Ramos (cell line): ENCODE data around the gene XK.
"Not testable (repeated sequence)": the region's sequence is repeated elsewhere in the genome, so short reads cannot be mapped to it uniquely, and the experiment has no call there.

ENCODE experiments used
- in situ Hi-C: fragments of 300-500 bp; cut with MboI; formaldehyde crosslinking; loops from one replicate; pipeline ENCODE4 v1.14.3; 2022; ENCODE audit warnings: low sequenced_read_pairs; ENCODE audit not compliant: unreplicated experiment

The XK gene, protein sequence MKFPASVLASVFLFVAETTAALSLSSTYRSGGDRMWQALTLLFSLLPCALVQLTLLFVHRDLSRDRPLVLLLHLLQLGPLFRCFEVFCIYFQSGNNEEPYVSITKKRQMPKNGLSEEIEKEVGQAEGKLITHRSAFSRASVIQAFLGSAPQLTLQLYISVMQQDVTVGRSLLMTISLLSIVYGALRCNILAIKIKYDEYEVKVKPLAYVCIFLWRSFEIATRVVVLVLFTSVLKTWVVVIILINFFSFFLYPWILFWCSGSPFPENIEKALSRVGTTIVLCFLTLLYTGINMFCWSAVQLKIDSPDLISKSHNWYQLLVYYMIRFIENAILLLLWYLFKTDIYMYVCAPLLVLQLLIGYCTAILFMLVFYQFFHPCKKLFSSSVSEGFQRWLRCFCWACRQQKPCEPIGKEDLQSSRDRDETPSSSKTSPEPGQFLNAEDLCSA

DNA sequence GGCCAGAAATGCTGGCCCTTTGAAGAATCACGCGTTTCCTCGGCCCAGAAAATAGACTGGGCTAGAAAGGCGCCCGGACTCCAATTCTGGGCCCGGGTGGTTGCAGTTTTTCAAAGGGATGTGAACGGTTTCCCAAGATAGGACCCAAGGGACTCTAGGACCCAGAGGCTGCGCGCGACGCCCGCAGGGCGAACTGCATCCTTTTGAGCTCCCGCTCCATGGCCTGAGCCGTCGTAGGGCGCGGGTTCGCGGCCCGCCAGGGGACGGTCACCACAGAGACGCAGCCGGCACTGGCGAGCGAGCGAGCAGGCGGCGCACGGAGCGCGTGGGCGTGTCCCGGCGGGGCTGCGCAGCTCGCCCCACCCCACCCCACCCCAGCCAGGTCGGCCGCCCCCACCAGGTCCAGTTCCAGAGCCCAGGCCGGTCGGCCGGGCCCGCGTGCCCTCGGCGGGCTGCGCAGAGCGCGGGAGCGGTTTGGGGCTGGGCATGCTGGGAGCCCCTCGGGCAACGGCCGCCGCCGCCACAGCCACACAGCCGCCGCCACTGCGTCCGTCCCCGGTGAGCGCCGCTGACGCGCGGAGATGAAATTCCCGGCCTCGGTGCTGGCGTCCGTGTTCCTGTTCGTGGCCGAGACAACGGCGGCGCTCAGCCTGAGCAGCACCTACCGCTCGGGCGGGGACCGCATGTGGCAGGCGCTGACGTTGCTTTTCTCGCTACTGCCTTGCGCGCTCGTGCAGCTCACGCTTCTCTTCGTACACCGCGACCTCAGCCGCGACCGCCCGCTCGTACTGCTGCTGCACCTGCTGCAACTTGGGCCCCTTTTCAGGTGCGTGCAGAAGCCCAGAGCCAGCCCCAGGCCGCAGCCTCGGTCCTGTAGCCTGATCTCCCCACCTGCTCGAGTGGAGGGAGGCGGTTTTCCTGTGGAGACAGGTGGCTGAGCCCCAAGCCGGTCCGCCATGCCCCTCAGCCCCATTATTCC is at the start of gene XK:
TSS of gene XK (plus strand) at position 411 of the 979 bp plus-strand sequence. CDS start at position 582, 171 bp downstream.
- in situ Hi-C loops = no loop called here

DNA sequence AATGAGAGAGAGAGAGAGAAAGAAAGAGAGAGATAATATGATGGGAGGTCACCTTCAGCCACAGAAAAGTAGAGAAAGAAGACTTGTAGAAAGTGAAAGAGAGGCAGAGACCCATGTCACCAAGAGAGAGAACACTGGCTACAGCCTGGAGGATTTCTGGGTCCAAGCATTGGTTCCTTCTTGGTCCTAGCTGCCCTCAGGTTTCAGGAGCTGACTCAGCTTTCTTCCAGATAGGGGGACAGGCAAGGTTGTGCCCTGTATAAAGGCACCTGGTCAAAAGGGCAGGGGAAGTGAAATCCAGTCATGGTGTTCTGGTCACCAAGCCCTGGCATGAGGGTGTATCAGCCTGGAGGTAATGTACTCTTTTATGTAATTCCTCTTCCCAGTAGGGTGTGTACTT is 47.5 kb upstream of the XK start:
- in situ Hi-C loops = no loop called here

DNA sequence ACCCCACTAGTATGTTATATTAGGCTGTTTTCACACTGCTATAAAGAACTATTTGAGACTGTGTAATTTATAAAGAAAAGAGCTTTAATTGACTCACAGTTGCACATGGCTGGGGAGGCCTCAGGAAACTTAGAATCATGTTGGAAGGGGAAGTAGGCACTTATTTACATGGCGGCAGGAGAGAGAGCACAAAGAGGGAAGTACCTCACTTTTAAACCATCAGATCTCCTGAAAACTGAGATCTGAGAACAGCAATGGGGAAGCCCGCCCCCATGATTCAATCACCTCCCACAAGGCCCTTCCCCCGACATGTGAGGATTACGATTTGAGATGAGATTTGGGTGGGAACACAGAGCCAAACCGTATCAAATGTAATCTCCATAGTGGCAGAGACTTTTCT is 45.4 kb upstream of the XK start:
- in situ Hi-C loops = no loop called here

DNA sequence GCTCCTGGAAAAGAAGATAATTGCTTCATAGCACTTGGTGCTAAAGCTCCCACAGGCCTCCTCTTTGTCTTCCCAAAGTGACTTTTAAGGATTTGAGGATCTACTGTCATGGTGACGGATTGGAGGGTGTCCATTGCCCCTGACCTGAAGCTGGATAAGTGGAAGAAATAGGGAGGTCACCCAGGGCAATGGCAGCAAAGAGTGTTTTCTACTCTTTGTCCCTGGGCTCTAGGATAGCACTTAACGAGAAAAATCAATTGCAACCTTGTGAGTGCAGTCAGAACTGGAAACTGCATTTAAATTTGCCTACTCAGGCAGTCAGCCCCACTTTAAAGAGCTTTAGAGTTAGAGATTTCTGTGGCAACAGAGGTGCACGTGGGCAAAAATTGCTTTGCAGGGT is 43.7 kb upstream of the XK start:
- in situ Hi-C loops = no loop called here

DNA sequence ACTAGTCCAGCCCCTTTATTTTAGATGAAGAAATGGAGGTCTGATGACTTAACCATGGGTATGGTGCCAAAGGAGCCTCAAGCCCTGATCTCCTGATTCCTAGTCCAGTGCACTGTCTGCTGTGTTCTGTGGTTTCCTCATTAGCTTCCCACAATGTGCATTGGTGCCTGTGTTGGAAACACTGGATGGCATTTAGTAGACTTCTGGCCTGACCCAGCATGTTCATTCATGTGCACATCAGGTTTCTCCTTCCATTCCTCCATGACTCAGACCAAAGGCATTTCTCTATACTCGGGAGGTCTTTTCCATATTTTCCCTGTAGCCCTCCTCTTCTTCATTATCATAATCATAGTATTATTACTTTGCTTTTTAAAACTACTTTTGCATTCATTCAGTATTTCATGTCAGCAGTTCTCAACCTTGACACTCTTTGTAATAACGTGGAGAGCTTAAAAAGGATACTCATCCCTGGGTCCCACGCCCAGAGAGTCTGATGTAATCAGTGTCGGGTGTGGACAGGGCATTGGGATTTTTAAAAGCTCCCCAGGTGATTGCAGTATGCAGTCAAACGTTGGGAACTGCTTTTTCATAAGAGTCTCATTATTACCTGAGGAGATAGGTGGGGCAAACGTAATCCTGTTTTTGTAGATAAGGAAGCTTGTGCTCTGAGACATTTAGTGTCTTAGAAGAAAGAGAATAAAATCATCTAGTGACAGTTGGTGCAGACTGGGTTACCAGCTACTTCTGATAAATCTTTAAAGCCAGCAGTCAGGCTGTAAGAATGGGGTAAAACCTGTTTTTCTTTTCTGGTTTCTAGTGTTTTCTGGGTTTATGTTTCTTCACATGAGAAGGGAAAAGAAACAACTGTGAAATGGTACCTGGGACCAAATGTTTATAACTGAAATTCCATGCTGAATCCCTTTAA is 40.9 kb upstream of the XK start:
- in situ Hi-C loops = no loop called here

DNA sequence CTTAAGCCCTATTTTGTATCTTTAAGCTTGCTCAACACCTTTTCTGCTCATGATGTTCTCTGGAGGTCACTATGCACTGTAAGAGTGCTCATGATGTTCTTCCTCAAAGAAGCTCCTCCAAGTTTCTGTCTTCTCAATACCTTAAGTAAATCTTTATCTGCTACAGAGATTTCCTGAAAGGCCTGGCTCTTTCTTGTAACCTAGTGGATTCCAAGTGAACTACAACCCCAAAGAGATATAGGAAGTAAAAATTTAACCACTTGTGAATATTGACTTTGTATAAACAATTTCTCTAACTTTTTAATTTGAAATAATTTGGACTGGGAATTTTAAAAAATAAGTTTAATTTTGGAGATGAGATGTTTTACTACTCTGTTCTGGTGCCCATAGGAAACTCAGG is 39.3 kb upstream of the XK start:
- in situ Hi-C loops = no loop called here

DNA sequence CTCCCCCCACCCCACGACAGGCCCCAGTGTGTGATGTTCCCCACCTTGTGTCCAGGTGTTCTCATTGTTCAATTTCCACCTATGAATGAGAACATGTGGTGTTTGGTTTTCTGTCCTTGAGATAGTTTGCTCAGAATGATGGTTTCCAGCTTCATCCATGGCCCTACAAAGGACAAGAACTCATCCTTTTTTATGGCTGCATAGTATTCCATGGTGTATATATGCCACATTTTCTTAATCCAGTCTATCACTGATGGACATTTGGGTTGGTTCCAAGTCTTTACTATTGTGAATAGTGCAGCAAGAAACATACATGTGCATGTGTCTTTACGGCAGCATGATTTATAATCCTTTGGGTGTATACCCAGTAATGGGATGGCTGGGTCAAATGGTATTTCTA is 34.7 kb upstream of the XK start:
- in situ Hi-C loops = not testable (repeated sequence)

DNA sequence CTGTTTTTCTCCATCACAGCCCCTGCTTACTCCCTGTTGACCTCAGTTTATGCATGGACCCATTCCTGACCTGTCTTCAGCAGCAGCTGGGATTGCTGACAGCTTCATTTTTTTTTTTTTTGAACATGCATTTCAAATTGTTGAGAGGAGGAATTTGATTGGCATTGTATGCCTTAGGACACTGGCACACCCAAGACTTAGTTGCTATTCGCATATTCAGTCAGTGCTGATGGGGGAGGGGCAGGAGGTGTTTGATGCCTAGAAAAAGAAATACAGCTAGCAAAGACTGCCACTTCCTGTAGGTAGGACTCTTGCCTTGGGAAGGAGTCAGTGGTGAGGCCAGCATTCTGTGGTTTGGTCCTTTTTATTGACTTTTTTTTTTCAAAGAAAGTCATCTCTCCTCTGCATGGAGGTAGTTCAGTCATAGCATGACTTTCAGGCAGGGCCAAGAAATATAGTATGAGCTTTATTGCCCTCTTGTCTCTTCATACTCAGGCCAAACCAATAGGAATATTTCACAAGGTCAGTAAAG is 33.6 kb upstream of the XK start:
- in situ Hi-C loops = no loop called here

DNA sequence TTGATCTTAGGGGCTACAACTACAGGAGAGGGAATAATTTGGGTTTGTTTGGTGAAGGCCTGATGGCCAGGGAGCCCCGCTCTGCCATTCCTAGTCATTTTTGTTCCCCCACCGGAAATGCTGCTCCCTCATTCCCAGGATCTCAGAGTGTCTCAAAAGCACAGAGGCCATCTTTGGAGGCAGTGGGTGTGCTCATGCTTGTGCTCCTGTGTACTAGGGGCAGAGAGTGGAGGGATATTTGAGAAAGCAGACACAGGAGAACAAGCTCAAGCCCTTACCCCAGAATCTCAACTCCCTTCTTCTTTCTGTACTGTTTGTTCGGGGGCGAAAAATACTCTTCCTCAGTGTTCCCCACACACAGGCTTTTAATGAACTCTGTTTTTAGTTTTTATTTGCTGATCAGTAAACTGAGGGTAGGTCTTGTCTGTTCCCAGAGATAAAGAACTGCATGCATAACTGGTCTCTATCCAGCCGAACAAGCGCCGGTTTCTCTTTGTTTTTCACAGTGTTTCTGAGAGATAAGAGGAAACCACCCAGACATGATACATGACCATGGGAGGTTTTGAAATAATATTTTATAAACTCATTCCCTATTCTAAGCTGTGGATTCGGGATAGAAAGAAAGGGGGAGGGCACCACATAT is 32.9 kb upstream of the XK start:
- in situ Hi-C loops = no loop called here

DNA sequence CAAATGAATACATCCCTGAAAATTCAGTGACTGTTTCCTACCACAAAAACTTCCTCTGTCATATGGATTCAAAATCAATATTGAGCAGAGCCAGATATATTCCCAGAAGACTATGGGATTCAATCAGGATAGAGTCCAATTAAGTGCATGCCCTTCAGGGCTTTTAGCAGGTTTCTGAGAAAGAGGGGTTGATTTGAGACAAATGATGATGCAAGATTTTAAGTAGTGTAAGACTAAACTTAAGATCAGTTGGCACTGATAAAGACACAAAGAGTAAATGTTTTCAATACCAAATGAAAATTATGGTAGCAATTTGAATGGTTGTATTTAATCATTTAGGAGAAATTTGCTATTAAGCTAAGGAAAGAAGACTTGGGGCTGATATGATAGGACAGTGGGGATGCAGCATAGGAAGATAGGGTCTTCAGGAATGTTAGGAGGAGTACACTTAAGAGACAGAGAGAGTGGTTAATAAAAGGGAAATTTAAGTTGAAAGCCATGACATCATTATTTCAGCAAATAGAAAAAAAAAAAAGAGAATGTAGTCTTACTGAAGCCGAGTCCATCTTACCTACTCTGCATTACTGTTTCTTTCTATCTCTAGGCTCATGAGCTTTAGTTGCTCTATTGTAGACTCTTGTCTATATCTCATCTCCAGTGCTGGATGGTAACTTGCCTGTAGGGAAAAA is 32.0 kb upstream of the XK start:
- in situ Hi-C loops = no loop called here

DNA sequence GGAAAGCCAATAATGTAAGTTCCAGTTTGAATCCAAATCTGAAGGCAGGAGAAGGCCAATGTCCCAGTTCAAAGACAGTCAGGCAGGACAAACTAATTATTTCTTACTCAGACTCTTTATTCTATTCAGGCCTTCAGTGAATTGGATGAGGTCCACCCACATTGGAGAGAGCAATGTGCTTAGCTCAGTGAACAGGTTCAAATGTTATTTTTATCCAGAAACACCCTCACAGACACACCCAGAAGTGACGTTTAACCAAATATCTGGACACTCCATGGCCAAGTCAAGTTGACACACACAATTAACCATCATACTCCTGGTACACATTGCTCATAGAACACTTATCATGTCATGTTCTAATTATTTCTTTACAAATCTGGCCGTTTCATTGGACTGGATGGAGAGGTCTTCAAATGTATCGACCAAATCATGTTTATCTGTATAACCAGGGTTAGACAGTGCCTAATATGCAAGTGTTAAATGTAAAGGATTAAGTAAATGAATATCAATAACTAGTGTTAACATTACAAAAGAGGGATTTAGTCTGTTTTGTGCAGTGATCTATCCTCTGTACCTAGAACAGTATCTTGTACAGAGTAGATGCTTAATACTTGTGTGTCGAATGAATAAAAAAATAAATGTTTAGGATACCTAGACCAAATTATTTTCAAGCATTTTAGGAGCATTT is 27.1 kb upstream of the XK start:
- in situ Hi-C loops = no loop called here

DNA sequence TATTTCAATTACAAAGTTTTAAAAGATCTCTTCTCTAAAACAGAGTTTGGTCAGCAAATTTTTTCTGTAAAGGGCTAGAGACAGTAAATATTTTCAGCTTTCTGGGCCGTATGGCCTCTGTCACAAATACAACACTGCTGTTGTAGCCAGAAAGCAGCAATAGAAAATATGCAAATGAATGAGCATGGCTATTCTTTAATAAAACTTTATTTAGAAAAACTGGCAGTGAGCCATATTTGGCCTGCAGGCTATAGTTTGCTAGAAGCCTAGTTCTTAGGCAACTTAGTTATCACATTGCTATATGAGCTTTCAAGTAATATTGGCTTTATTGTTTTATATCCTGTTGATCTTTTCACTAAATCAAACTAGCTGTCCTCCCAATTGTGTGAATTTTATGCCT is 26.5 kb upstream of the XK start:
- in situ Hi-C loops = no loop called here

DNA sequence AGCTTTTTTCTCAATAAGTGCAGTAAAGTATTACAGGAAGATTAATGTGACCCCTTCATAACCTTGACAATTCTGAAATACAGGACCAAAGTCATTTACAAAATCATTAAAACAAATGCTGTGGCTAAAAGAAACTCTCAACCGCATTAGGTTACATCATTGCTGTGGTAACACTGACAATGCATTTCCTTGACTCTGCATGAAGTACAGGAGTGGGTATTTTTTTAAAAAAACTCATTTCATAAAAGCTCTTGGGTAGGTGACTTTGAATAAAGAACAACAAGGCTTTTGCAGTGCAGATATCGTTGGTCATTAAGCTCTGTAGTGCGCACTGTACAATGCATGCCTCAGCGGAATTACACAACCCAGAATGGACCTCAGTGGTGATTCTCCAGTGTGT is 23.4 kb upstream of the XK start:
- in situ Hi-C loops = no loop called here

DNA sequence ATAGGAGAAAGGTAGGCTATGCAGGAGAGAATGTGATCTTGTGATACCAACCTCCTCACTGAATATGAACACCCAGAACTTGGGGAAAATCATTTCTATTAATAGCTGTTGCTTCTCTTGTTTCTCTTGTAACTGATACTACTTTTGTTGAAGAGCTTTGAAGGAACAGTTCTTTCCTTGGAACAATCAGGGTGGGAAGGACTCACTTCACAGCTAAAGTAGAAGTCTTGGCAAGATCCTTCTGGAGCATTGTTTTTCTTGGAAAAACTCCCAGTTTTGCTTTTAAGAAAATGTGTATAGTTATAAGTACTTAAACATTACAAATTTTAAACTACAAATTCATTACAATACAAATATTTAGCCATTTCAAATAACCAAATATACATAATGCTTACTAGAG is 19.1 kb upstream of the XK start:
- in situ Hi-C loops = no loop called here

DNA sequence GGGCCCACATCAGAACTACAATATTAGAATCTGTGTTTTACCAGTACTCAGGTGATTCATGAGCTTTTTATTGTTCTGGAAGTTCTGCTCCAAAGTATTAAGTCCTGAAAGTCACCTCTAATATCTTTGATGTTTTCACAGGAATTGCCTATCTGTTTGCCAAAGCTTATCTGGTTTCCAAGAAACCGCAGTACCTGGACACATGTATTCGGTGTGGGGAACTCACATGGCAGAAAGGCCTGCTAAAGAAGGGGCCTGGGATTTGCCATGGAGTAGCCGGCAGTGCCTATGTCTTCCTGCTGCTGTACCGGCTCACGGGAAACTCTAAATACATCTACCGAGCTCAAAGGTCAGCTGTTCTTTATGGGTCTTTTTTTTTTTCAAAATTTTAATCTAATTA is 18.4 kb upstream of the XK start:
- in situ Hi-C loops = no loop called here

DNA sequence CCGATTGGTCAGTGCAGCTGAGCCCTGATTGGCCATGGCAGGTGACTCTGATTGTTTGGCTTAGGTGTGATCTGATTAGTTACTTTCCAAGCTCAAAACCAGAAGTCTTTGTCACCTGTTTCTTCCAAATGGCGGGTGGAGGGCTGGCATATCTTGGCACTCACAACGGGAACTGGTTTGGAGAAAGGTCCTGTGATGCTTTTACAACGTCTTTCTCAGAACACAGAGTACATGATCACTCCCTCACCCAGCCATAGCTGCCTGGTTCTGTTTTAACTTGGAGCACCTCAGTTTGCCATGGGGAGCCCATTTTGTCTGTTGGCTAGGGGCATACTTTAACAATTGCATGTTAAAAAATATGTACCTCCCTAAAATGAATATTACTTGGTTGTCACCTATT is 13.0 kb upstream of the XK start:
- in situ Hi-C loops = no loop called here

DNA sequence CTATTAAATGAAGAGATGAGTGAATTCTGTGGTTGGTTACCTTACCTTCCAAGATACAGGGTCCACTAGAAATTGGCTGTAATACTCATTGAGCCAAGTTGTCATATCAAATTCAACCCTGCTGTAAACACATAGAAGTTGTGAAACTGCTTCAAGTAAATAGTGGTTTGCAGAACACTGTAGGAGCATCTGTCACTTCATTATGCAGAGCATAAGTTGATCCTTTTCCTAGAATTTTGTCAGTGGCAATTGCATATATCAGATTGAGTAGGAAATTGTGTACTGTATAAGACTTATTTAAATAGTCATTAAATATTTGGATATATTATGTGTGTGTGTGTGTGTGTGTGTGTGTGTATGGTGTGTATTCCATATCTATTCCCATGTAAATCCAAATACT is 8.8 kb upstream of the XK start:
- in situ Hi-C loops = no loop called here

DNA sequence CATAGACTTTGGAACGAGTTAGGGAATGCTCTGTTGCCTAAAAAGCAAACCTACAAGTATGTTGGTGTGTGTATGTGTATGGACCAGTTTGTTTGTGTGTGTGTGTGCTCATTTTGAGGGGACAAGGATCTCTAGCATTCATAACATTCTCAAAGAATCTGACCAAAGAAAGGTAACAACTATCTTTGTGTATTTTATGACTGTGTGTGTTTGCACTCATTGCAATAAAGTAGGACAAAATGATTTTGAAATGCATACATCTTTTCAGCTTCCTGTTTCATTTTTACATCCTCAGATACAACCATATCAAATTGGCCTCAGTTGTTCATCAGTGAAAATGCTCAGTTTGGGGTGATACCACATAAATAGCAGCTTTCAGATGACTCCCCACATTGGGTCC is 8.3 kb upstream of the XK start:
- in situ Hi-C loops = no loop called here
